GM18861 (cell line): ENCODE data around the gene GNPAT.

Experiments
- ATAC-seq: cut with Tn5 transposase; IDR thresholded peaks from one replicate; pipeline ENCODE4 v1.9.1; 2021; ENCODE audit not compliant: unreplicated experiment

The GNPAT gene

GRCh38 chr1:231313661-231314060 lies 72.6 kb downstream of the GNPAT start:
- ATAC-seq: no peak

GRCh38 chr1:231315887-231316286 lies 74.9 kb downstream of the GNPAT start:
- ATAC-seq: no peak

- no peak for ATAC-seq
Observed at GRCh38 chr1:231317306-231318014, 76.4 kb downstream of the GNPAT start.

- ATAC-seq: no peak
Observed at GRCh38 chr1:231318015-231318355, 77.0 kb downstream of the GNPAT start.

GRCh38 chr1:231318568-231318967 lies 77.6 kb downstream of the GNPAT start:
- ATAC-seq: no peak

- ATAC-seq: no peak
Observed at GRCh38 chr1:231319080-231319479, 78.1 kb downstream of the GNPAT start.

GRCh38 chr1:231322880-231323530 lies 82.0 kb downstream of the GNPAT start:
- ATAC-seq: no peak

- ATAC-seq: no peak
Observed at GRCh38 chr1:231324660-231325059, 83.6 kb downstream of the GNPAT start.

GRCh38 chr1:231326248-231326647 lies 85.2 kb downstream of the GNPAT start:
- ATAC-seq: no peak
